Measurements from ENCODE around the gene BRIP1. TPM values are rescaled to one million over a fixed set of nuclear protein-coding genes. Genes with fewer than 3 reads are reported as not detected.

Gene BRIP1
- total and polyA plus RNA-seq, 10 of the 15 experiments (the other 5 are each of a cell fraction or from before 2014, with no cell fraction given), result 4.0 to 24.2 (median 12.8) TPM

- ChIA-PET POLR2A (no interaction called here), SMC1A (ENCODE audit: uncharacterized antibody, unreplicated experiment) (interaction anchor here (0.7 to 4.7 kb wide), 8 partner anchors 18 to 267 kb away, joined by 3 to 24 read pairs (median 4); no protein-coding TSS in a partner anchor), RAD21 (ENCODE audit: unreplicated experiment) (interaction anchor here (7.8 kb wide), 1 partner anchor 267 kb away, joined by 57 read pairs; no protein-coding TSS in a partner anchor), CTCF (interaction anchor here (0.7 to 3.5 kb wide), 12 partner anchors 9 to 440 kb away, joined by 3 to 18 read pairs (median 3); no protein-coding TSS in a partner anchor)
- in situ Hi-C loops (cut with MboI), result no loop called here
- DNase-seq (ENCODE audit: low read depth, low spot score) (no peak), FAIRE-seq (no peak), ATAC-seq (no peak)
- Histone ChIP-seq H4K20me1 (ENCODE audit: control insufficient read depth, insufficient read depth) (no peaks in the 10 kb centered on the region), H3K36me3 (ENCODE audit: control insufficient read depth in 2 of 2, insufficient read depth in 2 of 2, low read length in 1 of 2) (peaks cover 4% of the 10 kb centered on the region in 2 experiments), H3K4me1 (ENCODE audit: control insufficient read depth, insufficient read depth, low read length) (no peaks in the 10 kb centered on the region), H3K4me3 (no peak overlapping the region), H2AFZ (ENCODE audit: control insufficient read depth, low read depth, low read length) (no peak overlapping the region), H3K4me2 (ENCODE audit: control insufficient read depth, insufficient read depth) (no peak overlapping the region), H3K27me3 (replicated peaks in 1 of 2; ENCODE audit: control insufficient read depth in 2 of 2, insufficient read depth in 2 of 2, low read length in 1 of 2) (no peaks in the 10 kb centered on the region), H3K9me3 (replicated peaks; ENCODE audit: control insufficient read depth, insufficient read depth, low read length) (no peaks in the 10 kb centered on the region), H3K27ac (ENCODE audit: control insufficient read depth, insufficient read depth) (no peak overlapping the region), H3K9ac (ENCODE audit: control insufficient read depth, insufficient read depth, low read length) (no peak overlapping the region), H3K79me2 (ENCODE audit: control insufficient read depth, insufficient read depth, low read length) (no peaks in the 10 kb centered on the region)
- intact Hi-C loops (cut with micrococcal nuclease; ENCODE audit: unreplicated experiment), result no loop called here
- BruUV-seq (replicated peaks), result no TSS peak
- WGBS (ENCODE audit: insufficient coverage, insufficient replicate concordance, low lambda C conversion rate, missing lambda C conversion rate), result 100% methylated on average over 1 of the region's 1 CpG
- TF ChIP-seq ETV6 (conservative IDR thresholded peaks at IDR 0.05 in 1 of 2, IDR thresholded peaks at IDR 0.05 in 1 of 2; ENCODE audit: borderline replicate concordance in 1 of 2, low read depth in 1 of 2) (peak in 1 of 2 experiments; percentile 78; a peak in 1 of 4 replicates), TCF3 (IDR thresholded peaks at IDR 0.05; ENCODE audit: borderline replicate concordance, insufficient read depth, low read depth, low read length) (no peak), MEF2A (IDR thresholded peaks at IDR 0.05; ENCODE audit: insufficient read depth, low read depth, low read length) (no peak)
Observed at GRCh38 chr17:61842899-61843298, 20.4 kb downstream of the BRIP1 start.

- Histone ChIP-seq H3K79me2 (ENCODE audit: control insufficient read depth, insufficient read depth, low read length) (no peaks in the 10 kb centered on the region), H3K36me3 (ENCODE audit: control insufficient read depth in 2 of 2, insufficient read depth in 2 of 2, low read length in 1 of 2) (peaks cover 4 to 5% of the 10 kb centered on the region in 2 experiments), H4K20me1 (ENCODE audit: control insufficient read depth, insufficient read depth) (no peaks in the 10 kb centered on the region), H3K4me3 (no peak overlapping the region), H3K27ac (ENCODE audit: control insufficient read depth, insufficient read depth) (no peak overlapping the region), H2AFZ (ENCODE audit: control insufficient read depth, low read depth, low read length) (no peak overlapping the region), H3K9ac (ENCODE audit: control insufficient read depth, insufficient read depth, low read length) (no peak overlapping the region), H3K27me3 (replicated peaks in 1 of 2; ENCODE audit: control insufficient read depth in 2 of 2, insufficient read depth in 2 of 2, low read length in 1 of 2) (no peaks in the 10 kb centered on the region), H3K9me3 (replicated peaks; ENCODE audit: control insufficient read depth, insufficient read depth, low read length) (no peaks in the 10 kb centered on the region), H3K4me1 (ENCODE audit: control insufficient read depth, insufficient read depth, low read length) (no peaks in the 10 kb centered on the region), H3K4me2 (ENCODE audit: control insufficient read depth, insufficient read depth) (no peak overlapping the region)
- ChIA-PET RAD21 (ENCODE audit: unreplicated experiment) (interaction anchor here (0.7 to 7.8 kb wide), 4 partner anchors 10 to 270 kb away, joined by 3 to 57 read pairs (median 8); no protein-coding TSS in a partner anchor), SMC1A (ENCODE audit: uncharacterized antibody, unreplicated experiment) (interaction anchor here (0.8 to 4.7 kb wide), 5 partner anchors 20 to 270 kb away, joined by 3 to 24 read pairs (median 3); no protein-coding TSS in a partner anchor), POLR2A (interaction anchor here (1.8 kb wide), 1 partner anchor 23 kb away, joined by 6 read pairs; the partner anchor contains the start of gene BRIP1), CTCF (interaction anchor here (0.9 to 3.0 kb wide), 8 partner anchors 11 to 426 kb away, joined by 3 to 21 read pairs (median 6); partner anchors contain the start of gene BRIP1)
- in situ Hi-C loops (cut with MboI) (loop anchor here (5.0 kb wide), 2 partner anchors 202 to 422 kb away; no protein-coding TSS in a partner anchor), intact Hi-C loops (cut with micrococcal nuclease; ENCODE audit: unreplicated experiment) (no loop called here)
- no peak for DNase-seq (ENCODE audit: low read depth, low spot score)
- TF ChIP-seq NFXL1 (IDR thresholded peaks at IDR 0.05; ENCODE audit: borderline replicate concordance), result peak; percentile 79
- no peak for TF ChIP-seq KDM1A (IDR thresholded peaks at IDR 0.05; ENCODE audit: borderline replicate concordance)
- FAIRE-seq, result no peak
- BruUV-seq (replicated peaks), result no TSS peak
- ATAC-seq, result no peak
- 95% methylated on average over 1 of the region's 1 CpG for WGBS (ENCODE audit: insufficient coverage, insufficient replicate concordance, low lambda C conversion rate, missing lambda C conversion rate)
Observed at GRCh38 chr17:61839300-61839786, 24.0 kb downstream of the BRIP1 start.
